ENCODE data around the gene MIEF1.

The MIEF1 gene

GRCh38 chr22:39563571-39564428, 61.7 kb downstream of the MIEF1 start:
- no peak for DNase-seq

GRCh38 chr22:39565414-39565944, 63.4 kb downstream of the MIEF1 start:
- DNase-seq, result no peak

GRCh38 chr22:39567135-39567946, 65.3 kb downstream of the MIEF1 start:
- peak; percentile 43 for DNase-seq
